HS-5 (cell line): Measurements from ENCODE around the gene SLC8A1.

Source experiments
- DNase-seq: peaks from one replicate; pipeline ENCODE4 v3.0.0-alpha.2; 2012; ENCODE audit warnings: low read depth

Gene SLC8A1

GRCh38 chr2:40192864-40193669, 258.8 kb downstream of the SLC8A1 start:
- peak; percentile 32 for DNase-seq

GRCh38 chr2:40190457-40190856, 261.4 kb downstream of the SLC8A1 start:
- DNase-seq: no peak

GRCh38 chr2:40189881-40190280, 262.0 kb downstream of the SLC8A1 start:
- DNase-seq: no peak

- DNase-seq: no peak
Measured at GRCh38 chr2:40187054-40187453, 264.8 kb downstream of the SLC8A1 start.

- DNase-seq: no peak
Measured at GRCh38 chr2:40184551-40184950, 267.3 kb downstream of the SLC8A1 start.

- DNase-seq: no peak
Measured at GRCh38 chr2:40181855-40182254, 270.0 kb downstream of the SLC8A1 start.

- no peak for DNase-seq
Measured at GRCh38 chr2:40179801-40180200, 272.1 kb downstream of the SLC8A1 start.

- no peak for DNase-seq
Measured at GRCh38 chr2:40178971-40179370, 272.9 kb downstream of the SLC8A1 start.

- no peak for DNase-seq
Measured at GRCh38 chr2:40178171-40178778, 273.6 kb downstream of the SLC8A1 start.

- DNase-seq: no peak
Measured at GRCh38 chr2:40177366-40177765, 274.5 kb downstream of the SLC8A1 start.

GRCh38 chr2:40173276-40173675, 278.6 kb downstream of the SLC8A1 start:
- DNase-seq: no peak

GRCh38 chr2:40169856-40170255, 282.0 kb downstream of the SLC8A1 start:
- DNase-seq: no peak

- DNase-seq: no peak
Measured at GRCh38 chr2:40169430-40169829, 282.5 kb downstream of the SLC8A1 start.

GRCh38 chr2:40168546-40168945, 283.3 kb downstream of the SLC8A1 start:
- no peak for DNase-seq

GRCh38 chr2:40168032-40168431, 283.9 kb downstream of the SLC8A1 start:
- no peak for DNase-seq

- no peak for DNase-seq
Measured at GRCh38 chr2:40166006-40166405, 285.9 kb downstream of the SLC8A1 start.

- DNase-seq: no peak
Measured at GRCh38 chr2:40165509-40165844, 286.4 kb downstream of the SLC8A1 start.

- DNase-seq: no peak
Measured at GRCh38 chr2:40164736-40165508, 287.0 kb downstream of the SLC8A1 start.

GRCh38 chr2:40161986-40162385, 289.9 kb downstream of the SLC8A1 start:
- DNase-seq: no peak

- no peak for DNase-seq
Measured at GRCh38 chr2:40160751-40161218, 291.1 kb downstream of the SLC8A1 start.

- no peak for DNase-seq
Measured at GRCh38 chr2:40159333-40159732, 292.6 kb downstream of the SLC8A1 start.

- DNase-seq: no peak
Measured at GRCh38 chr2:40158781-40159180, 293.1 kb downstream of the SLC8A1 start.

- no peak for DNase-seq
Measured at GRCh38 chr2:40155728-40156127, 296.2 kb downstream of the SLC8A1 start.
